ENCODE results near the gene ALDOA. TPM values are rescaled to one million over a fixed set of nuclear protein-coding genes. Genes with fewer than 3 reads are reported as not detected.

Gene ALDOA
- total and polyA plus RNA-seq, 9 of the 15 experiments (the other 6 are each of a cell fraction or from before 2014, with no cell fraction given) = 311 to 2,224 (median 1,293) TPM

GRCh38 chr16:30063893-30064728 lies 1.4 kb upstream of the ALDOA start (continued):
- TF ChIP-seq BCLAF1 (IDR thresholded peaks at IDR 0.05; ENCODE audit: borderline replicate concordance in 1 of 2, control insufficient read depth in 1 of 2, low read depth in 2 of 2, low read length in 1 of 2) (no peak), MAZ (CRISPR knock-in tag; conservative IDR thresholded peaks at IDR 0.05 in 1 of 2, IDR thresholded peaks at IDR 0.05 in 1 of 2) (peak; percentile 11 to 18; a peak in 2 of 4 replicates), MTA3 (IDR thresholded peaks at IDR 0.05; ENCODE audit: borderline replicate concordance) (peak; percentile 61), ARID1B (IDR thresholded peaks at IDR 0.05) (0 out of 2 replicates have a peak, but pooled peaks have one; percentile 21), HDGF (IDR thresholded peaks at IDR 0.05) (peak; percentile 84; the same call in 1 of the 2 replicates), ETV5 (CRISPR knock-in tag; IDR thresholded peaks at IDR 0.05; ENCODE audit: low read depth) (no peak; the same call in 1 of the 2 replicates), HNRNPH1 (optimal IDR thresholded peaks at IDR 0.05; ENCODE audit: low read depth, low read length) (no peak), FOXA3 (CRISPR knock-in tag; conservative IDR thresholded peaks at IDR 0.05 in 1 of 2, IDR thresholded peaks at IDR 0.05 in 1 of 2) (no peak), TCF15 (CRISPR knock-in tag; IDR thresholded peaks at IDR 0.05) (no peak), CXXC5 (CRISPR knock-in tag; IDR thresholded peaks at IDR 0.05) (peak; percentile 43; the same call in 1 of the 2 replicates), SUPT5H (IDR thresholded peaks at IDR 0.05) (peak; percentile 47), NR1H2 (CRISPR knock-in tag; IDR thresholded peaks at IDR 0.05) (no peak), EP300 (IDR thresholded peaks at IDR 0.05; ENCODE audit: low read length) (no peak), NFRKB (IDR thresholded peaks at IDR 0.05; ENCODE audit: low read depth) (peak; percentile 66; the same call in 1 of the 2 replicates), ZNF695 (CRISPR knock-in tag; IDR thresholded peaks at IDR 0.05) (no peak), ZBTB8A (IDR thresholded peaks at IDR 0.05; ENCODE audit: partially characterized antibody) (no peak), XRCC5 (IDR thresholded peaks at IDR 0.05; ENCODE audit: low read depth, low read length) (peak; percentile 19; the same call in 1 of the 2 replicates), CEBPZ (IDR thresholded peaks at IDR 0.05; ENCODE audit: borderline replicate concordance, low read depth, low read length) (no peak), PML (IDR thresholded peaks at IDR 0.05; ENCODE audit: low read length) (0 out of 2 replicates have a peak, but pooled peaks have one; percentile 30), POLR2G (IDR thresholded peaks at IDR 0.05; ENCODE audit: low read depth, low read length) (peak; percentile 66), NONO (IDR thresholded peaks at IDR 0.05; ENCODE audit: low read depth in 2 of 2, low read length in 1 of 2) (peak in 1 of 2 experiments; percentile 53; a peak in 1 of 4 replicates)

Data from K562 (cell line).